Esophagus squamous epithelium (tissue), 5 donors: ENCODE results near the gene ADORA2B. TPM values are rescaled to one million over a fixed set of nuclear protein-coding genes. Genes with fewer than 3 reads are reported as not detected.

ENCODE experiments used
- DNase-seq: peaks from one replicate; lab custom pipeline; 2025; lab: John Stamatoyannopoulos, UW
- H3K27ac ChIP-seq, 4 donors: fragments of 200-600 bp; sonication (generic); one replicate each; pipeline ENCODE4 v1.5.1; 2016 to 2019; ENCODE audit warnings: mild to moderate bottlenecking in 1 of 4
- H3K27me3 ChIP-seq, 4 donors: fragments of 200-600 bp; sonication (generic); 1 replicate in 3 of 4; 2 replicates in 1 of 4; pipeline versions ENCODE4 v1.5.1 to v1.6.0; 2017 to 2021; ENCODE audit warnings: antibody characterized with exemption in 1 of 4
- H3K36me3 ChIP-seq, 3 donors: fragments of 200-600 bp; sonication (generic); one replicate each; pipeline ENCODE4 v1.5.1; 2016 to 2019
- H3K4me1 ChIP-seq, 3 donors: fragments of 200-600 bp; sonication (generic); one replicate each; pipeline ENCODE4 v1.5.1; 2017 to 2019
- H3K4me3 ChIP-seq, 4 donors: fragments of 200-600 bp; sonication (generic); 1 replicate in 3 of 4; 2 replicates in 1 of 4; pipeline ENCODE4 v1.5.1; 2016 to 2019; ENCODE audit warnings: mild to moderate bottlenecking in 2 of 4, moderate library complexity in 1 of 4
- H3K9me3 ChIP-seq, 3 donors: fragments of 200-600 bp; sonication (generic); one replicate each; pipeline ENCODE4 v1.5.1; 2016 to 2019
- POLR2A ChIP-seq, 4 donors: fragments of 450-650 bp; IDR thresholded peaks; one replicate each; pipeline ENCODE4 v1.6.1; 2017; ENCODE audit warnings: antibody characterized with exemption in 4 of 4, mild to moderate bottlenecking in 4 of 4, moderate library complexity in 3 of 4
- WGBS, 2 donors: methylation state at CpG; one replicate each; pipeline ENCODE4 v1.1.5; 2018; 5-methylcytosine and 5-hydroxymethylcytosine counted together
- intact Hi-C: fragments of 100-400 bp; cut with DNase I; formaldehyde crosslinking; loops from one replicate; pipeline ENCODE4 v1.15.0; 2022
- total RNA-seq, 4 donors: library from RNA; depleted of rRNA; stranded (reverse); fragments of >200 nt; gene quantifications; one replicate each; pipeline ENCODE4 v1.1.0, GENCODE V29; 2016
- TF ChIP-seq, protein P1 (sequence below), 6 experiments: fragments of 450-650 bp in 4 of 6; fragments of 200-600 bp in 2 of 6; sonication (generic) in 2 of 6; IDR thresholded peaks; one replicate each; pipeline ENCODE4 v1.5.1; 2016 to 2019; ENCODE audit warnings: antibody characterized with exemption in 6 of 6, mild to moderate bottlenecking in 4 of 6, moderate library complexity in 4 of 6
- donor health status: DM: yes; HTN: yes; CAD: no.

Gene ADORA2B
- total RNA-seq, 4 donors from 2014 or later = 12.2 to 34.9 (median 32.0) TPM

- H3K9me3 ChIP-seq = no peaks in the 10 kb centered on the region
- DNase-seq = no peak
- WGBS, 2 donors = 29 to 38% methylated on average over 5 of the region's 5 CpGs
- H3K27me3 ChIP-seq = no peaks in the 10 kb centered on the region
- intact Hi-C loops = no loop called here
- H3K27ac ChIP-seq = no peak overlapping the region
- H3K4me3 ChIP-seq = no peak overlapping the region
- H3K4me1 ChIP-seq = peaks cover 15 to 63% (median 16%) of the 10 kb centered on the region in 3 donors
- no peaks in the 10 kb centered on the region for H3K36me3 ChIP-seq
- no peak for TF ChIP-seq POLR2A (IDR thresholded peaks at IDR 0.05)
- TF ChIP-seq, protein P1, sequence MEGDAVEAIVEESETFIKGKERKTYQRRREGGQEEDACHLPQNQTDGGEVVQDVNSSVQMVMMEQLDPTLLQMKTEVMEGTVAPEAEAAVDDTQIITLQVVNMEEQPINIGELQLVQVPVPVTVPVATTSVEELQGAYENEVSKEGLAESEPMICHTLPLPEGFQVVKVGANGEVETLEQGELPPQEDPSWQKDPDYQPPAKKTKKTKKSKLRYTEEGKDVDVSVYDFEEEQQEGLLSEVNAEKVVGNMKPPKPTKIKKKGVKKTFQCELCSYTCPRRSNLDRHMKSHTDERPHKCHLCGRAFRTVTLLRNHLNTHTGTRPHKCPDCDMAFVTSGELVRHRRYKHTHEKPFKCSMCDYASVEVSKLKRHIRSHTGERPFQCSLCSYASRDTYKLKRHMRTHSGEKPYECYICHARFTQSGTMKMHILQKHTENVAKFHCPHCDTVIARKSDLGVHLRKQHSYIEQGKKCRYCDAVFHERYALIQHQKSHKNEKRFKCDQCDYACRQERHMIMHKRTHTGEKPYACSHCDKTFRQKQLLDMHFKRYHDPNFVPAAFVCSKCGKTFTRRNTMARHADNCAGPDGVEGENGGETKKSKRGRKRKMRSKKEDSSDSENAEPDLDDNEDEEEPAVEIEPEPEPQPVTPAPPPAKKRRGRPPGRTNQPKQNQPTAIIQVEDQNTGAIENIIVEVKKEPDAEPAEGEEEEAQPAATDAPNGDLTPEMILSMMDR (IDR thresholded peaks at IDR 0.05) = peak in 1 of 6 experiments; percentile 17
These were observed 9.3 kb downstream of the ADORA2B start for GRCh38 chr17:15954222-15954621.

GRCh38 chr17:15955793-15956541, 11.0 kb downstream of the ADORA2B start:
- H3K36me3 ChIP-seq = no peaks in the 10 kb centered on the region
- H3K4me1 ChIP-seq = peaks cover 9 to 56% (median 18%) of the 10 kb centered on the region in 3 donors
- WGBS, 2 donors = 74 to 76% methylated on average over 14 of the region's 14 CpGs
- H3K27me3 ChIP-seq = no peaks in the 10 kb centered on the region
- intact Hi-C loops = no loop called here
- H3K4me3 ChIP-seq = no peak overlapping the region
- TF ChIP-seq, protein P1 (IDR thresholded peaks at IDR 0.05) = no peak
- no peak for TF ChIP-seq POLR2A (IDR thresholded peaks at IDR 0.05)
- H3K9me3 ChIP-seq = no peaks in the 10 kb centered on the region
- H3K27ac ChIP-seq = no peak overlapping the region
- no peak for DNase-seq

DNA sequence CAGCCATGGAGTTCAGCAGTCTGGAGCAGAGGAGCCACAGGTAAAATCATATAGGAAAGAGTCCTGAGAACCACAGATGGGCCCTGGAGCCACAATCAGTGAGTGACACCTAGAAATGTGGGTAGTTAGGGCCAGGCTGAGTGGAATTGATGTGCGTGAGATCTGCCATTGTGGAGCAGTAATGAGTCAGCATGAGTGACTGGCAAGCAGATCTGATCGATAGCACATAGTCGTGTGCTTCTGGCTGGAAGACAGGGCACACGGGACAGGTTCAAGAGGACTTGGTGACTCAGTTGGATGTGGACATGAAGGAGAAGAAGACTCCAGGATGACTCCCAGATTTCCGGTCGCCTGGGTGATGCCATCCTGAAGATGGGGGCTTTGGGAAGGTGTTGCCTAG, 12.3 kb downstream of the ADORA2B start:
- H3K27ac ChIP-seq = peak overlapping the region in 3 of 4 donors; percentile 4 to 27 (median 19)
- no peak overlapping the region for H3K4me3 ChIP-seq
- TF ChIP-seq, protein P1 (IDR thresholded peaks at IDR 0.05) = no peak
- no peak for TF ChIP-seq POLR2A (IDR thresholded peaks at IDR 0.05)
- H3K27me3 ChIP-seq = no peaks in the 10 kb centered on the region
- H3K36me3 ChIP-seq = no peaks in the 10 kb centered on the region
- H3K9me3 ChIP-seq = no peaks in the 10 kb centered on the region
- H3K4me1 ChIP-seq = peaks cover 9 to 55% (median 18%) of the 10 kb centered on the region in 3 donors
- DNase-seq = no peak
- intact Hi-C loops = no loop called here
- 43 to 44% methylated on average over 5 to 6 of the region's 6 CpGs for WGBS, 2 donors

DNA sequence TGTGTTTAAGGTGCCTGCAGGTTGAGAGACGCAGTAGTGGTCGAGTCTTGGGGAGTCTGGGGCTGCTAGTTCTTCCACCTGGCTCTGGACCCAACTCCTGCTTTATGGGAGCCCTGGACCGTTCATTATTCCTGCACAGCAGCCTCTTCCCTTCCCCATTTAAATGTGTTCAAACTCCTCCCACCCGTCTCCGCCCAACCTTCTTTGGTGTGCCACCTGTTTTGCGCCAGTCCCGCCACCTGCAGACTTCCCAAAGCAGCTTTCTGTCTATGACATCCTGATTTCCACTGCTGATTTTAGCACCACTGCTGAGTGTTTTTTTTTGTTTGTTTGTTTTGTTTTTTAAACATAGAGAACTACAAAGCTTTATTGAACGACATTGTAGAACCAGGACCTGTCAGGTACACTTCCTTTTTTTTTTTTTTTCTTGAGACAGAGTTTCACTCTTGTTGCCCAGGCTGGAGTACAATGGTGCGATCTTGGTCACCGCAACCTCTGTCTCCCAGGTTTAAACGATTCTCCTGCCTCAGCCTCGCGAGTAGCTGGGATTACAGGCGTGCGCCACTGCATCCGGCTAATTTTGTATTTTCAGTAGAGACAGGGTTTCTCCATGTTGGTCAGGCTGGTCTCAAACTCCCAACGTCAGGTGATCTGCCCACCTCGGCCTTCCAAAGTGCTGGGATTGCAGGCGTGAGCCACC, 12.8 kb downstream of the ADORA2B start:
- intact Hi-C loops = no loop called here
- Histone ChIP-seq H3K4me1 (peaks cover 9 to 52% (median 18%) of the 10 kb centered on the region in 3 donors), H3K27ac (peak overlapping the region; percentile 69 to 78 (median 72)), H3K4me3 (no peak overlapping the region), H3K9me3 (no peaks in the 10 kb centered on the region), H3K27me3 (no peaks in the 10 kb centered on the region), H3K36me3 (no peaks in the 10 kb centered on the region)
- no peak for DNase-seq
- 79 to 82% methylated on average over 17 to 18 of the region's 19 CpGs for WGBS, 2 donors
- TF ChIP-seq, protein P1 (IDR thresholded peaks at IDR 0.05) = no peak
- TF ChIP-seq POLR2A (IDR thresholded peaks at IDR 0.05) = no peak

DNA sequence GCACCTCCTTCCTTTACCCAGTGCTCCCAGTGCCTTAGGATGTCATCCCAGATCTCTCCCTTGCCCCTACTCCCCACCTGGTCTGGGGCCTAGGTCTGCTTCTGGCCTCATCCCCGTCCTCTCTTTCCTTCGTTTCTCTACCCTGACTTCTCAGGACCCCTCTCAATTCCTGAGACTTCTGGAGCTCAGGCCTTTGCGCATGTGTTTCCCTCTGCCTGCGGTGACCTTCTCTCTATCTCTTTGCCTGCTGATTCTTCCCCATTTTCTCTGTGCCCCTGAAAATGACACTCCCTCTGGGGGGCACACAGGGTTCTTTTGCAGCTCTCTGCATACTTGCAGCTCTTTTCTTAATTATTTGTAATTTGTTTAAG, 13.5 kb downstream of the ADORA2B start:
- intact Hi-C loops = no loop called here
- no peaks in the 10 kb centered on the region for H3K36me3 ChIP-seq
- no peak for DNase-seq
- peaks cover 9 to 52% (median 18%) of the 10 kb centered on the region in 3 donors for H3K4me1 ChIP-seq
- WGBS, 2 donors = 75 to 81% methylated on average over 4 of the region's 4 CpGs
- H3K9me3 ChIP-seq = no peaks in the 10 kb centered on the region
- no peak for TF ChIP-seq POLR2A (IDR thresholded peaks at IDR 0.05)
- TF ChIP-seq, protein P1 (IDR thresholded peaks at IDR 0.05) = no peak
- no peaks in the 10 kb centered on the region for H3K27me3 ChIP-seq
- peak overlapping the region; percentile 69 to 78 (median 72) for H3K27ac ChIP-seq
- H3K4me3 ChIP-seq = no peak overlapping the region
